GM21529 (cell line): Measurements from ENCODE around the gene ROR2.

Experiments
- ATAC-seq: cut with Tn5 transposase; IDR thresholded peaks from one replicate; pipeline ENCODE4 v1.9.1; 2021; ENCODE audit not compliant: unreplicated experiment

ROR2 gene

GRCh38 chr9:91778031-91778430 lies 172.0 kb downstream of the ROR2 start:
- ATAC-seq: no peak

GRCh38 chr9:91777292-91777830 lies 172.7 kb downstream of the ROR2 start:
- no peak for ATAC-seq

- ATAC-seq: no peak
Observed at GRCh38 chr9:91776409-91777291, 173.4 kb downstream of the ROR2 start.

GRCh38 chr9:91775708-91776028 lies 174.4 kb downstream of the ROR2 start:
- ATAC-seq: no peak

- ATAC-seq: no peak
Observed at GRCh38 chr9:91775011-91775707, 174.9 kb downstream of the ROR2 start.

GRCh38 chr9:91773156-91773555 lies 176.9 kb downstream of the ROR2 start:
- ATAC-seq: no peak

GRCh38 chr9:91771864-91772263 lies 178.2 kb downstream of the ROR2 start:
- no peak for ATAC-seq

- no peak for ATAC-seq
Observed at GRCh38 chr9:91771027-91771426, 179.0 kb downstream of the ROR2 start.

GRCh38 chr9:91770229-91770628 lies 179.8 kb downstream of the ROR2 start:
- ATAC-seq: no peak

- ATAC-seq: no peak
Observed at GRCh38 chr9:91768977-91769916, 180.8 kb downstream of the ROR2 start.

- ATAC-seq: no peak
Observed at GRCh38 chr9:91768507-91768906, 181.5 kb downstream of the ROR2 start.

- ATAC-seq: no peak
Observed at GRCh38 chr9:91766315-91767069, 183.5 kb downstream of the ROR2 start.

- no peak for ATAC-seq
Observed at GRCh38 chr9:91765296-91765695, 184.7 kb downstream of the ROR2 start.

- ATAC-seq: no peak
Observed at GRCh38 chr9:91764661-91765060, 185.4 kb downstream of the ROR2 start.

GRCh38 chr9:91761362-91761761 lies 188.7 kb downstream of the ROR2 start:
- ATAC-seq: no peak

GRCh38 chr9:91760906-91761305 lies 189.1 kb downstream of the ROR2 start:
- no peak for ATAC-seq

- peak; percentile 69 for ATAC-seq
Observed at GRCh38 chr9:91758491-91758981, 191.5 kb downstream of the ROR2 start.

- no peak for ATAC-seq
Observed at GRCh38 chr9:91757782-91758181, 192.2 kb downstream of the ROR2 start.

- ATAC-seq: no peak
Observed at GRCh38 chr9:91756510-91756780, 193.6 kb downstream of the ROR2 start.

GRCh38 chr9:91755761-91756509 lies 194.1 kb downstream of the ROR2 start:
- ATAC-seq: no peak
